HG02798 (cell line): Measurements from ENCODE around the gene ANGEL1.

ENCODE experiments used
- ATAC-seq: cut with Tn5 transposase; IDR thresholded peaks from one replicate; pipeline ENCODE4 v1.9.1; 2021; ENCODE audit warnings: mild to moderate bottlenecking; ENCODE audit not compliant: unreplicated experiment, poor library complexity

The ANGEL1 gene

DNA sequence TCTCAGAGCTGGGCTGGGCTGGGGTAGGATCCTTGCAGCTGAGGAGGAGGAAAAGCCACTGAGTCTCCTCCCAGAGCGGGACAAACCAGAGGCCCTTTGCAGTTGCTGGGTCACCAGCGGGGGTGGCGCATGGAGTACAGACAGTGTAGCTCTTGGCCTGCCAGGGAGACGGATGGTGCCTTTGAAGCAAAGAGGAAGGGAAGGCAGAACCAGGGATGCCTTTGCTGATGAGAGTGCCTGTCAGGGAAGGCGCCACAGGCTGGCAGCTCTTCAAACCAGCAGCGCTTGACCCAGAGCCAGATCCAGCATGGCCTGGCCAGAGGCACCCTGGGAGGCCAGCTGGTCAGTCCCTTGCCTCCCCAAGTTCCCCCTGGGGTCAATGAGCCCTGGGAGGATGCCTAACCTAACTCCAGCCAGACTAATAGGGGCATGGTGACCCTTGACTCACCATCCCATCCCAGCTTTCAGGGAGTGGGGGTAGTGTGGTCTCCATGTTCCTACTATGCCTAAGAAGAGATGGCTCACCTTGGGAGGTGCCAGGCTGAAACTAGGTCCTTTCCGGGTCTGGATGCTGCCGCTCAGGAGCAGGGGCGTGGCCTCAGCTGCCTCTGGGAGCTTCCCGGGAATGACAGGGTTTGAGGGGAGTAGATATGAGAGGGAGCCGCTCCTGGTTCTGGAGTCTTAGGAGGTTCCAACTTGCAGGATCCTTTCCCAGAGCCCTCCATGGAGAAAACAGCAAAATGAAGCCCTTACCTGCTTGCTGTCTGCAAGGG is 31.6 kb downstream of the ANGEL1 start:
- ATAC-seq: no peak

- no peak for ATAC-seq
These were observed 32.3 kb downstream of the ANGEL1 start for GRCh38 chr14:76780360-76780759.

GRCh38 chr14:76780058-76780345 is 32.7 kb downstream of the ANGEL1 start:
- ATAC-seq: no peak

DNA sequence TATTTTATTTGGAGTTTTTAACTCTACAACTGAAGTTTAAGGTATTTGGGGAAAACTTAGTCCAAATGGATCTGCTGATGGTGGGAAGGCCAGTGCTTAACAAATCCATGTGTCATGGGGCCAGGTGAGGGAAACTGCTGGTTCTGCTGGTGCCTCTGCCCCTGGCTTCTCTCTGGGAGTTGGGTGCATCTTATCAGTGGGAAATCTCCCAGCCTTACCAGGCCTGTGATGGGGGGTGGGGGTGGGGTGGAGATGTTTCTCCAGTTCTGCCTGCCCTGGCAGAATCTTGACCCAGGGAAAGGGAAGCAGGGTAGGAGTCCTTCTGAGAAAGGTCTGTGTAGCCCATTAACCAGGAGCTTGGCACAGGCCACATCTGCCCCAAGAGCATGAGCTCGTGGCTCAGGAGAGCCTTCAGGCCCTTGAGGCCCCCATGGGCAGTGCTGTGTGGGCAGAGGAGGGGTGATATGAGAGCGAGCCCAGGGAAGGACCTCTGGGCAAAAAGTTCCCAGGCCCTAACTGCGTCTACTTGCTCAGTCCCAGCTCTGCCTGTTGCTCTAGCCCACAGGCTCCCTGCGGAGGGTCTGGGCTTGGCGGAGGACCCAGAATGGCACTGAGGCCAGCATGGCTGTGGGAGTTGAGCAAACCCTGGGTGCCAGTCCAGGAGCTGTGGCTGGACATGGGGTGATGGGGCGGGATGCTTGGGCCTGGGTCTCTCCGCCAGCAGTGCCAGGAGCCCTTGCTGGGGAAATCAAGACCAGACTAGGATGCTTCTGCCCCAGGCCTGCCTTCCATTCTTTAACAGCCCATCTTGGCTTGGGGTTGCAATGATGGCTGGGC is 33.2 kb downstream of the ANGEL1 start:
- ATAC-seq: no peak

DNA sequence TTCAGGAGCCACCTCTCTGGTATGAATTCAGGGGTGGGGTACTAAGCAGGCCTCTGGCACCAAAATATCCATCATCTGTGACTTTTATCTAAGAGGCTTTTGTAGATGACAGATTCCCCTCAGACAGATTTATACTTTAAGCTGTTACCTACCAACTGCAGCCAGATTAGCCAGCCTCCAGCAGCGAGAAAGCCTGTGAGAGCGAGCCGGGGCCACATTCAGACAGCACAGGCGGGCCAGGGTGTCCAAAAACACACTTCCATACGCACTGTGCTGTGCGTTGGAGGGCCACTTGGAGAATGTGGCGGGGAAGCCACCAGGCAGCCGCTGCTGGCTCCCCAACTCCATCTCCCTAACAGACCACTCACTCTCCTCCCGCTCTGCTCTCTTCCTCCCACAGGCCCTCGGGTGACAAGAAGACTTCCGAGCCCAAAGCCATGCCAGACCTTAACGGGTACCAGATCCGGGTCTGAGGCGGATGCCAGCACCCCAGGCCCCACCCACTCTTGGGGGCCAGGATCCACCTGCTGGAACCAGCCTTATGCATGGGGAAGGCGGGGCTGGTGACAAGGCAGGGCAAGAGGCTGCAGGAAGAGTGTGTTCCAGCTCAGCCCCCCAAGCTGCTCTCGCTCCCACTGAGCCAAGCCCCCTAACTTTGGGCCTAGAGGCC is 34.0 kb downstream of the ANGEL1 start:
- no peak for ATAC-seq

- ATAC-seq: no peak
These were observed 35.0 kb downstream of the ANGEL1 start for GRCh38 chr14:76777721-76778120.

DNA sequence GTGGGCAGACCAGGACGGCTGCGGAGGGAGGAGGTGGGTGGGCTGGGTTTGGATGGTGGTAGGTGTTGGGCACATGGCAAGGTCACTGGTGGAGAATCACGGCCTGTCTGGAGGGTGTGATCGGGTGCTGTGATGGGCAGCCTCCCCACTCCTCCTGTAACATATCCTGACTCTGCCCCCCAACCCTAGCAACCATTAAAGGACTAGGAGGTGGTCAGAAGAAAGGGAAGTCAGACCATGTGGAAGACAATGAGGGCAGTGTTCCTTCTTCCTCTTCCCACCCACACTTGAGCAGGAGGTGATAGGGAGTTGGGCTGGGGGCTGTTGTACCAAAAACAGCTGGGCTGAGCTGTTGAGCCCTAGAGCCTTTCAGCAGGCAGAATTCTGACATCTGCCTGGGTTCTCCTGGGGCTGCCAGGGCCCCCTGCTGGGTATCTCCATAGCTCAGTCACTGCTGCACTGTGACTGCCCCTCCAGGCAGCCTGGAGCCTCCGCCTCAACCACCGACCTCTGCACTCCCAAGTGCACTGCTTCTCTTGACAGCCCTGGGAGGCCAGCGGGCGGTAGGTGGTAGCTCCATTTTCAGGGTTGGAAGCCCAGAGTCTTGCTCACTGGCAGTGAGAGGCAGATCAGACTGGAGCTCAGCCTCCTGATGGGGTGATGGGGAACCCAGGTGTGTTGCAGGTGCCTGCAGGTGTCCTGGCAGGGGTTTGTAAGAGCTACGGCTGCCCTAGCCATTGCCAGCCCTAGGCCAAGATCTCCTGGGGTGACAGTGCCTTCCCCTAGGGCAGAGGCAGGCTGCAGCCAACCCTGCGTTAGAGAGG is 36.0 kb downstream of the ANGEL1 start:
- no peak for ATAC-seq

DNA sequence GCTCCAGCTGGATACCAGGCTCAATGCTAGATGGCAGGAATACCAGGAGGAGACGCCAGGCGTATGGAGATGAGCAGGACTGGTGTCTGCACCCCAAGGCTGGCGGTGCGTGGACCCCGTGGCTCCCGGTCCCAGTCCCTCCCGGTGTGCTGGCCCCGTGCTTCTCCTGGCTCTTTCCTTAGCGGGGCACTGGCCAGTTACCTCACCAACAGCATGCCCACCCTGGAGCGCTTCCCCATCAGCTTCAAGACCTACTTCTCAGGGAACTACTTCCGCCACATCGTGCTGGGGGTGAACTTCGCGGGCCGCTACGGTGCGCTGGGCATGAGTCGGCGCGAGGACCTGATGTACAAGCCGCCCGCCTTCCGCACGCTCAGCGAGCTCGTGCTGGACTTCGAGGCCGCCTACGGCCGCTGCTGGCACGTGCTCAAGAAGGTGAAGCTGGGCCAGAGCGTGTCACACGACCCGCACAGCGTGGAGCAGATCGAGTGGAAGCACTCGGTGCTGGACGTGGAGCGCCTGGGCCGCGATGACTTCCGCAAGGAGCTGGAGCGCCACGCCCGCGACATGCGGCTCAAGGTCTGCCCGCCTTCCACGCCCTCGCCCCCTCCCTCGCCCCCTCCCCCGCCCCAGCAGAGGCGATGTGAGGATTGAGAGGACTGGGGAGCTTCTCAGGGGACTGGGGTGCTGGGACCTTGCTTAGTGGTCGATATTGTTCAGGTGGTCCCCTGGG is 36.8 kb downstream of the ANGEL1 start:
- ATAC-seq: no peak

- no peak for ATAC-seq
These were observed 37.6 kb downstream of the ANGEL1 start for GRCh38 chr14:76774821-76775694.

DNA sequence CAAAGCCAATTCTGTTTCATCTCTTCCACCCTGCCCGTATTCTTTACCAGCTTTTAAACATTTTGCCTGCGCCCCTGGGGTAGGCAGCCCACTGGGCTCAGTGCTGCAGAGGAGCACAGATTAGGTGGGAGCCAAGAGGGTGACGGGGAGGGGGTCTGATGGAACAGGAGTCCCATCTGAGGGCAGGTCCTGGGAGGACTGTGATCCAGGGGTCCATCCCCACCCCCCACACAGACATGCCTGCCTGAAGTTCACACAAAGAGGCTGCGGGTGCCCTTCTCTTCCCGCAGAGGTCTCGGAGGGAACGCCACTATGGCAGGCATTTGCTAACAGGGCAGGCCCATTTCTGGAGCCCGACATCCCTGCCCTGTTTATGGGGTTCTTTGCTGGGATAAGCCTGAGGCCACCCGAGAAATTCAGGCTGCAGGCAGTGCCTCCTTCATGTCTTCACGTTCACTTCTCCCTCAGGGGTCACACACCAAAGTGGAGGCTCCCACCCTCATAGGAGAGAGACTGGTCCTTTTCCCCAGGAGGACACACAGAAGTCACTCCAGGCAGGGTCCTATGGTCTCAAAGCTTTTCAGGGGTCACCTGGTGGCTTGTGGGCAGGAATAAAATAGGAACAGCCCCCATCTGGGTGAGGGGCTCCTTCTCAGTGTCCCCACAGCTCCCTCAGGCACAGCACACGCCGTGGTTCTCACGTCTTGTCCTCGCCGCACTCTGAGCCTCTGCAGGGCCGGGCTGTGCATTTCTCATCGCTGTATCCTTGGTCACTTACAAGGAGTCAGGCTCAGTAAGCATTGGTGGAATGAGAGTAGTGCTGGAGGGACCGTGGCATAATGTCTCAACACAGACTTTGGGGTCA is 38.5 kb downstream of the ANGEL1 start:
- ATAC-seq: no peak

DNA sequence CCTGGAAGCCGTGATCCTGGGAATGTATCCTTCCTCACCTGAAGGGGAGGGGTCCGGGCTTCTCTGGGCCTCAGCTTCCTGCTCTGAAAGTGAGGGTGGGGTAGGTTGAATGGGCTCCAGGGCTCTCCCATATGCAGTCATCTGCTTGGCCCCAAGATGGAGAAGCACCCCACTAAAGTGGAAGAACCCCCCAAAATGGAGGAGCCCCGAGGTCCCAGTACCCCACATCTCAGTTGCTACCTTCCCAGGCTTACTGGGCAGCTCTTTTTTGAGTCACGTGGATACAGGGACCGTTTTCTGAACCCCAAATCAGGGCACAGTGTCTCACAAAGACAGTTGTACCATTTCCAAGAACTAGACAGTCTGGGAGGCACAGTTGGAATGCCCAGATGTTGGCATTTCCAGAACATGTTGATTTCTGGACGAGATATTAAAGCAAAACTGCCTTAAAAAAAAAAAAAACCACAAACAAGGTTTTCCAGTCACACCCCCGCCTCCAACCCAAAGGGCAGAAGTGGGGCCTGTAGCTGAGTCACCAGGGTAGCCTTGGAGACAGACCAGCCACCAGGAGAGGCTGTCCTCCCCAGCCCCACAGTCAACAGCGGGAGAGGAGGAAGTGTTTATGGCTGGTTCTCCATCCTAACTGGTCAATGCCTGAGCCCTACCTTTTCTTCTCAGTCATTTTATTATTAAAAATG is 39.3 kb downstream of the ANGEL1 start:
- no peak for ATAC-seq

DNA sequence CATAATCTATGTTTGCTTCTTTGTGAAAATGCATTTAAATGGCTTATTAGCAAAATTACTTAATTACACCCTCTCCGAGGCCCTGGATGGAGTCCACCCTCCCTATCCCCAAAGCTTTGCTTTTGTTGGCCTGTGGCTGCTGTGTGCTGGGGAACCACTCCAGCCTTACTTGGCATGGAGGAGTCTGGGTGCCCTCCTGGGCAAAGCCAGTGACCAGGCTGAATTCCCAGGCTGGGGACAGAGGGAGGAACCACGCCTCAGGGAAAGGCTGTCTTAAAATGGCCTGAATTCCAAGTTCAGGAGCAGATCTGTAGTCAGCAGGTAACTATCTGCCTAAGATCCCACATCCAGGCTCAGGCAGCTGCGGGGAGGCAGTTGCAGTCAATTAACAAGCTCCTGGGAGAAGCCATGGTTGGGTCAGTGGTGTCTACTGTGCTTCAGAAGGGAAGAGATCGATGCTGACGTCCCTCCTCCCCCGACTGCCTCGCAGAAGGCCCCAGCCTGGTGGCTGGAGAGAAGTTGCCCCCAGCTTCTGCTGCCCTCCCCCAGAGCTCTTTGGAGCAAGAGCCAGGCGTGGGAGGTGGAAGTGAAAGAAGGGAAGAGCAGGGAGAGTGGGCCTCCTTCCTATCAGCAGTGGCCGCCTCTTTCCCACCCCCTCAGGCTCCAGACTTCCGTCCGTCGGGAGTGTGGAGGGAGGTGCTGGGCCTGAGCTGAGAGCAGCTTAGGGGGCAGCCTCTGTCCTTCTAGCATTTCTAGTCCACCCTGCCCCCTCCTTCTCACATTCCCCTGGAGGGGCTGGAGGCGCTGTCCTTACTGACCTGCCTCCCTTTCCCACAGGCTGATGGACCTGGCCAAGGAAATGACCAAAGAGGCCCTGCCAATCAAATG is 40.1 kb downstream of the ANGEL1 start:
- ATAC-seq: no peak

DNA sequence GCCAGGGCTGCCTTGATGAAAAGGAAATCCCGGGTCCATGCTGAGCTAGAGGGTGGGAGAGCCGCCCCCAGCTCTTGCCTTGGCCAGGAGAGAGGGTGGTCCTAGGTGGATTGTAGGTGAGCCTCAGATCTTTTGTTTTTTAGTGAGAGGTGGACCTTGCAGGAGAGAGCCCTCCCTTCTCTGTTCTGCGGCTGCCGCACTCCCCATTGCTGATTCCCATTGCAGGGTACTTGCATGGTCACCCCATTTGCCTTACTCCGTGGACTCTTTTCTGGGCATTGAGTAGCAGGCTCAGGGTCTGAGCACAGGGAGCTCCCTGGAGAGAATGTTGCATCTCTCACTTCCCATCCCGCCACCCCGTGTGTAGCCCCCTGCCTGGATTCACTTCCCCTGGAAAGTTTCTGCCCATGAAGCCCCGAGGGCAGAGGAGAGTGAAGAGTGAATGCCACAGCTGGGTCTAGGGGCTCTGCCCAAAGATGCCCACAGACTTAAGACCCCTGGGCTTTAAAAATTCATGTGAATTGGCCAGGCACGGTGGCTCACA is 41.2 kb downstream of the ANGEL1 start:
- ATAC-seq: no peak

DNA sequence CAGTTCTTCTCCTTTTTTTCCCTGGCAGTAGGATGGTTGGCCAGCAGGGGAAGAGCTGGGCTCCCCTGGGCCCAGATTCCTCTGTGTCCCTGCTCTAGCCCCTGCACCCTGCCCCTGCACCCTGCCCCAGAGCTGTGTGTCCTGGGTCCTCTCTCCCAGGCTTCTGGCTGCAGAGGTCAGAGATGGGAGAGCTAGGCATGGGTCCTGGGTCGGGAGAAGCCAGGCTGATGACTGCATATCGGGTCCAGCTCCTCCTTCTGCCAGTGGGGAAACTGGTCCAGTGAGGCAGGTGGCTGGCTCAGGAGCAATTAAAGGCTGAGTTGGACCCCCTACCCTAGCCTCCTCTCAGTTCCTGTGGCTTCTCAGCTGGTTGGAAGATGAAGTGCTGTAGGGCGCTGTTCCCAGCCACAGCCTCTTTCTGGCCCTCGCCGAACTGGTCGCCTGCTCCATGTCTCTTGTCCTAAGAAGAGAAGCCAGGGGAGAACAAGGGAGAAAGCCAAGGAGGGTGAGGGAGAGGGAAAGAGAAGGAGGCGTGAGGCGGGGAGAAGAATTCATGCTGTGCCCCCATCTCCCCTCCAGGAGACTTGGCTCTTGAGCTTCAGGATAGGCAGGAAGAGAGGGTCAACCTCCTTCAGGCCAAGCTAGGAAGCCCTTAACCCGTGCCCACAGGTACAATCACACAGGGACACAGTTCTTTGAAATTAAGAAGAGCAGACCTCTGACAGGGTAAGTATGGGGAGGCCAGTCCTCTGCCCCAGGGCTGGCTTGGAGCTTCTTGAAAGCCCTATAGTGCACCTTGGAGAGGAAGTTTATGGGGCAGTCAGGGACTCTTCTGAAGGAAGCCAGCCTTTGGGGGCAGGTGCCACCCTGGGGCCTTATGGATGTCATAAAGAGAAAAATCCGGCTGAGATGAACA is 41.9 kb downstream of the ANGEL1 start:
- no peak for ATAC-seq

GRCh38 chr14:76769636-76770292 is 42.9 kb downstream of the ANGEL1 start:
- ATAC-seq: no peak
